ENCODE measurements around the gene FBXO42. TPM values are rescaled to one million over a fixed set of nuclear protein-coding genes. Genes with fewer than 3 reads are reported as not detected.
A peak's percentile ranks its signal among the peaks of the same experiment; 100 is the strongest.

Gene FBXO42
- total and polyA plus RNA-seq, 2 donors (not counting 3 experiments of a cell fraction or from before 2014, with no cell fraction given) = 16.3 to 20.4 TPM

- no peak overlapping the region for H3K4me3 ChIP-seq (replicated peaks in 1 of 3; ENCODE audit: insufficient read depth in 1 of 3, low read depth in 1 of 3, low read length in 3 of 3)
Measured at GRCh38 chr1:16396591-16396990, 44.3 kb upstream of the FBXO42 start.

GRCh38 chr1:16394977-16395376 is 42.7 kb upstream of the FBXO42 start:
- no TSS peak for BruUV-seq (replicated peaks)
- dilution Hi-C loops (cut with MboI; ENCODE audit: extremely low pct_ligation_motif_present, low sequenced_read_pairs) (no loop called here), intact Hi-C loops (cut with micrococcal nuclease) (no loop called here)
- Histone ChIP-seq H3K27me3 (ENCODE audit: control insufficient read depth in 2 of 2, insufficient read depth in 2 of 2, low read length in 2 of 2) (no peaks in the 10 kb centered on the region), H3K36me3 (ENCODE audit: control insufficient read depth in 2 of 2, extremely low read depth in 1 of 2, insufficient read depth in 2 of 2, low read length in 2 of 2) (peaks cover 0 to 20% of the 10 kb centered on the region in 2 experiments), H3K4me3 (replicated peaks in 1 of 3; ENCODE audit: insufficient read depth in 1 of 3, low read depth in 1 of 3, low read length in 3 of 3) (no peak overlapping the region), H2AFZ (ENCODE audit: low read depth, low read length) (no peak overlapping the region), H4K20me1 (replicated peaks; ENCODE audit: control insufficient read depth, extremely low read depth, insufficient read depth, low read length) (peaks cover 3% of the 10 kb centered on the region), H3K79me2 (ENCODE audit: control insufficient read depth, insufficient read depth, low read length) (peaks cover 43% of the 10 kb centered on the region), H3K9me1 (replicated peaks; ENCODE audit: control insufficient read depth, extremely low read depth, insufficient read depth, low read length) (no peaks in the 10 kb centered on the region), H3K4me2 (ENCODE audit: insufficient read depth, low read length) (no peak overlapping the region), H3K9me3 (replicated peaks; ENCODE audit: control insufficient read depth, insufficient read depth, low read length) (no peaks in the 10 kb centered on the region), H3K4me1 (ENCODE audit: control insufficient read depth, extremely low read depth, insufficient read depth, low read length) (peaks cover 13% of the 10 kb centered on the region), H3K27ac (ENCODE audit: insufficient read depth, low read depth, low read length) (no peak overlapping the region), H3K9ac (replicated peaks; ENCODE audit: extremely low read depth, insufficient read depth, low read length) (no peak overlapping the region)
- no peak for TF ChIP-seq POLR2A (IDR thresholded peaks at IDR 0.05; ENCODE audit: low read depth, low read length)
- no peak for TF ChIP-seq JUN (IDR thresholded peaks at IDR 0.05; ENCODE audit: borderline replicate concordance, insufficient read depth, insufficient read length, low read depth)
- ChIA-PET POLR2A (no interaction called here), CTCF (no interaction called here)
- DNase-seq (ENCODE audit: low read depth, low spot score) (no peak), FAIRE-seq (no peak)

More at GRCh38 chr1:16396591-16396990, 44.3 kb upstream of the FBXO42 start:
- Histone ChIP-seq H3K36me3 (ENCODE audit: control insufficient read depth in 2 of 2, extremely low read depth in 1 of 2, insufficient read depth in 2 of 2, low read length in 2 of 2) (peaks cover 0 to 22% of the 10 kb centered on the region in 2 experiments), H3K9me3 (replicated peaks; ENCODE audit: control insufficient read depth, insufficient read depth, low read length) (no peaks in the 10 kb centered on the region), H3K4me1 (ENCODE audit: control insufficient read depth, extremely low read depth, insufficient read depth, low read length) (peaks cover 13% of the 10 kb centered on the region), H4K20me1 (replicated peaks; ENCODE audit: control insufficient read depth, extremely low read depth, insufficient read depth, low read length) (peaks cover 3% of the 10 kb centered on the region), H3K4me2 (ENCODE audit: insufficient read depth, low read length) (no peak overlapping the region), H3K27ac (ENCODE audit: insufficient read depth, low read depth, low read length) (no peak overlapping the region), H3K9me1 (replicated peaks; ENCODE audit: control insufficient read depth, extremely low read depth, insufficient read depth, low read length) (no peaks in the 10 kb centered on the region), H3K27me3 (ENCODE audit: control insufficient read depth in 2 of 2, insufficient read depth in 2 of 2, low read length in 2 of 2) (no peaks in the 10 kb centered on the region), H2AFZ (ENCODE audit: low read depth, low read length) (no peak overlapping the region), H3K9ac (replicated peaks; ENCODE audit: extremely low read depth, insufficient read depth, low read length) (no peak overlapping the region), H3K79me2 (ENCODE audit: control insufficient read depth, insufficient read depth, low read length) (peaks cover 26% of the 10 kb centered on the region)
- TF ChIP-seq CTCF (IDR thresholded peaks at IDR 0.05; ENCODE audit: extremely low read depth in 1 of 2, insufficient read depth in 1 of 2, low read depth in 1 of 2, low read length in 2 of 2) = no peak
- TF ChIP-seq POLR2AphosphoS5 (IDR thresholded peaks at IDR 0.05; ENCODE audit: insufficient read depth, low read depth, low read length) = peak; percentile 8
- POLR2A ChIA-PET = no interaction called here
- DNase-seq (ENCODE audit: low read depth, low spot score) (peak; percentile 66), FAIRE-seq (peak; percentile 46)
- BruUV-seq (replicated peaks) = no TSS peak
- intact Hi-C loops (cut with micrococcal nuclease) = loop anchor here (2.0 kb wide), 1 partner anchor 22 kb away; no protein-coding TSS in a partner anchor
- CTCF ChIA-PET = interaction anchor here (0.8 to 1.3 kb wide), 3 partner anchors 33 to 324 kb away, joined by 3 read pairs; no protein-coding TSS in a partner anchor
- dilution Hi-C loops (cut with MboI; ENCODE audit: extremely low pct_ligation_motif_present, low sequenced_read_pairs) = no loop called here

Data from endothelial cell of umbilical vein (primary cell).